ENCODE measurements around the gene TMCO4.

DNA sequence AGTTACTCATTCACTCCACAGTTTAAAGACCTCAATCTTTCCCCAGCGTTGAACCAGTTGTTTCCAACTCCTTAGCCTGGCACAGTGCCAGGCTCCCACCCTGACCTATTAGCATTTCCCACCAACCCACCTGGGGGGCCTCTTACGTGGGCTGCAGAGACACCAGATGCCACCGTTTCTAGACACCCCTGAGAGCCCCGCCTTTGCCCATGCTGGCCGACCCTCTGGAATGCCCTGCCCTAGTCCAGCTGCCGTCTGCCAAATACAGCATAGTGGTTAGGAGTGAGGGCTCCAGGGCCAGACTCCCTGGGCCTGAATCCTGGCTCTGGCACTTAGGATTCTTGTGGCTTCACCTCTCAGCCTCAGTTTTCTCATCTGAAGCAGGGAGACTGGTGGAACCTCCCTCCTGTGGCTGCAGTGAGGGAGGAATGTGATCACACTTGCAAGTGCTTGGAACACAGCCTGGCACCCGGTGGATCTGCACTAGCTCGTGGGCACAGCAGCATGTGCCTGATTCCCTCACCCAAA lies 65.2 kb downstream of the TMCO4 start:
- TF ChIP-seq, protein P1, sequence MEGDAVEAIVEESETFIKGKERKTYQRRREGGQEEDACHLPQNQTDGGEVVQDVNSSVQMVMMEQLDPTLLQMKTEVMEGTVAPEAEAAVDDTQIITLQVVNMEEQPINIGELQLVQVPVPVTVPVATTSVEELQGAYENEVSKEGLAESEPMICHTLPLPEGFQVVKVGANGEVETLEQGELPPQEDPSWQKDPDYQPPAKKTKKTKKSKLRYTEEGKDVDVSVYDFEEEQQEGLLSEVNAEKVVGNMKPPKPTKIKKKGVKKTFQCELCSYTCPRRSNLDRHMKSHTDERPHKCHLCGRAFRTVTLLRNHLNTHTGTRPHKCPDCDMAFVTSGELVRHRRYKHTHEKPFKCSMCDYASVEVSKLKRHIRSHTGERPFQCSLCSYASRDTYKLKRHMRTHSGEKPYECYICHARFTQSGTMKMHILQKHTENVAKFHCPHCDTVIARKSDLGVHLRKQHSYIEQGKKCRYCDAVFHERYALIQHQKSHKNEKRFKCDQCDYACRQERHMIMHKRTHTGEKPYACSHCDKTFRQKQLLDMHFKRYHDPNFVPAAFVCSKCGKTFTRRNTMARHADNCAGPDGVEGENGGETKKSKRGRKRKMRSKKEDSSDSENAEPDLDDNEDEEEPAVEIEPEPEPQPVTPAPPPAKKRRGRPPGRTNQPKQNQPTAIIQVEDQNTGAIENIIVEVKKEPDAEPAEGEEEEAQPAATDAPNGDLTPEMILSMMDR (IDR thresholded peaks at IDR 0.05), result no peak
- no peak for TF ChIP-seq EZH2 (IDR thresholded peaks at IDR 0.05; ENCODE audit: borderline replicate concordance, insufficient read depth, low read depth, low read length, poor library complexity, severe bottlenecking)

Data from B cell (primary cell).